Measurements from ENCODE around the gene KDM3B. TPM values are rescaled to one million over a fixed set of nuclear protein-coding genes. Genes with fewer than 3 reads are reported as not detected.
A peak's percentile ranks its signal among the peaks of the same experiment; 100 is the strongest.

Gene KDM3B
- total and polyA plus RNA-seq, 9 of the 15 experiments (the other 6 are each of a cell fraction or from before 2014, with no cell fraction given): 13.8 to 62.8 (median 41.9) TPM

GRCh38 chr5:138464388-138465260 is 112.1 kb downstream of the KDM3B start (continued):
- TF ChIP-seq, protein P1, sequence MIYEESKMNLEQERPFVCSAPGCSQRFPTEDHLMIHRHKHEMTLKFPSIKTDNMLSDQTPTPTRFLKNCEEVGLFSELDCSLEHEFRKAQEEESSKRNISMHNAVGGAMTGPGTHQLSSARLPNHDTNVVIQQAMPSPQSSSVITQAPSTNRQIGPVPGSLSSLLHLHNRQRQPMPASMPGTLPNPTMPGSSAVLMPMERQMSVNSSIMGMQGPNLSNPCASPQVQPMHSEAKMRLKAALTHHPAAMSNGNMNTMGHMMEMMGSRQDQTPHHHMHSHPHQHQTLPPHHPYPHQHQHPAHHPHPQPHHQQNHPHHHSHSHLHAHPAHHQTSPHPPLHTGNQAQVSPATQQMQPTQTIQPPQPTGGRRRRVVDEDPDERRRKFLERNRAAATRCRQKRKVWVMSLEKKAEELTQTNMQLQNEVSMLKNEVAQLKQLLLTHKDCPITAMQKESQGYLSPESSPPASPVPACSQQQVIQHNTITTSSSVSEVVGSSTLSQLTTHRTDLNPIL (CRISPR knock-in tag; IDR thresholded peaks at IDR 0.05): no peak
- TF ChIP-seq ZFP30 (CRISPR knock-in tag; IDR thresholded peaks at IDR 0.05; ENCODE audit: borderline replicate concordance): no peak
- no peak for TF ChIP-seq FOXJ3 (CRISPR knock-in tag; IDR thresholded peaks at IDR 0.05)
- no peak for TF ChIP-seq MCM2 (IDR thresholded peaks at IDR 0.05; ENCODE audit: low read depth)
- TF ChIP-seq SRSF9 (IDR thresholded peaks at IDR 0.05; ENCODE audit: borderline replicate concordance, low read depth, low read length): no peak
- TF ChIP-seq ELF4 (CRISPR knock-in tag; IDR thresholded peaks at IDR 0.05): no peak
- no peak for TF ChIP-seq TFE3 (CRISPR knock-in tag; IDR thresholded peaks at IDR 0.05)
- TF ChIP-seq BACH1 (tag; IDR thresholded peaks at IDR 0.05): no peak
- no peak for TF ChIP-seq CHCHD3 (CRISPR knock-in tag; IDR thresholded peaks at IDR 0.05)
- TF ChIP-seq CBFB (CRISPR knock-in tag; IDR thresholded peaks at IDR 0.05): 0 out of 2 replicates have a peak, but pooled peaks have one; percentile 46
- no peak for TF ChIP-seq E2F4 (CRISPR knock-in tag; IDR thresholded peaks at IDR 0.05; ENCODE audit: low read depth)
- no peak for TF ChIP-seq ZNF766 (CRISPR knock-in tag; conservative IDR thresholded peaks at IDR 0.05)
- TF ChIP-seq XRCC5 (IDR thresholded peaks at IDR 0.05; ENCODE audit: low read depth, low read length): peak; percentile 48; the same call in 1 of the 2 replicates
- TF ChIP-seq, protein P2, sequence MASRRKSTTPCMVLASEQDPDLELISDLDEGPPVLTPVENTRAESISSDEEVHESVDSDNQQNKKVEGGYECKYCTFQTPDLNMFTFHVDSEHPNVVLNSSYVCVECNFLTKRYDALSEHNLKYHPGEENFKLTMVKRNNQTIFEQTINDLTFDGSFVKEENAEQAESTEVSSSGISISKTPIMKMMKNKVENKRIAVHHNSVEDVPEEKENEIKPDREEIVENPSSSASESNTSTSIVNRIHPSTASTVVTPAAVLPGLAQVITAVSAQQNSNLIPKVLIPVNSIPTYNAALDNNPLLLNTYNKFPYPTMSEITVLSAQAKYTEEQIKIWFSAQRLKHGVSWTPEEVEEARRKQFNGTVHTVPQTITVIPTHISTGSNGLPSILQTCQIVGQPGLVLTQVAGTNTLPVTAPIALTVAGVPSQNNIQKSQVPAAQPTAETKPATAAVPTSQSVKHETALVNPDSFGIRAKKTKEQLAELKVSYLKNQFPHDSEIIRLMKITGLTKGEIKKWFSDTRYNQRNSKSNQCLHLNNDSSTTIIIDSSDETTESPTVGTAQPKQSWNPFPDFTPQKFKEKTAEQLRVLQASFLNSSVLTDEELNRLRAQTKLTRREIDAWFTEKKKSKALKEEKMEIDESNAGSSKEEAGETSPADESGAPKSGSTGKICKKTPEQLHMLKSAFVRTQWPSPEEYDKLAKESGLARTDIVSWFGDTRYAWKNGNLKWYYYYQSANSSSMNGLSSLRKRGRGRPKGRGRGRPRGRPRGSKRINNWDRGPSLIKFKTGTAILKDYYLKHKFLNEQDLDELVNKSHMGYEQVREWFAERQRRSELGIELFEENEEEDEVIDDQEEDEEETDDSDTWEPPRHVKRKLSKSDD (conservative IDR thresholded peaks at IDR 0.05; ENCODE audit: low read length): no peak
- 0 out of 2 replicates have a peak, but pooled peaks have one; percentile 55 for TF ChIP-seq ZFP1 (CRISPR knock-in tag; IDR thresholded peaks at IDR 0.05)
